Heart left ventricle (tissue), 13 donors: ENCODE data around the gene CDK5RAP2.

Experiments
- CTCF ChIP-seq, 12 donors: fragments of 200-600 bp; sonication (generic) in 4 of 12; IDR thresholded peaks; one replicate each; pipeline versions ENCODE4 v1.5.0 to v1.8.0; 2018 to 2022; ENCODE audit warnings: antibody characterized with exemption in 12 of 12, mild to moderate bottlenecking in 5 of 12
- POLR2A ChIP-seq, 2 donors: fragments of 450-650 bp; IDR thresholded peaks; one replicate each; pipeline ENCODE4 v1.6.1; 2017; ENCODE audit warnings: antibody characterized with exemption in 2 of 2, mild to moderate bottlenecking in 2 of 2, moderate library complexity in 2 of 2
- donor health status: ischemic (EF 13 %, LVEDD 7.1; RV severe dilation, severe dysfunction).
- donor health status: DM: no; HTN: yes; CAD: no.
- donor health status: DM: no; HTN: no; CAD: no.
- donor health status: ischemic (EF 25% LVEDD 6.9; RV normal size, moderate dysfunction).
- donor health status: ischemic (EF 25% LVEDD 5.7; RV mildly dilated, moderate dysfunction).
- donor health status: ischemic (EF 35%, LVEDD 5.7; RV mildly dilated, moderate dysfunction).
- donor health status: nonischemic (EF 11% LVEDD 7.7; RV severe dilation, severe dysfunction).
- donor health status: DM: yes; HTN: yes; CAD: no.
- donor health status: PGD.
- donor health status: ischemic (EF 29% LVEDD 5.4; RV normal size, mild dysfunction).
- donor health status: nonischemic (EF 23%, LVEDD 6.1; RV moderate dilation, normal function).

- TF ChIP-seq CTCF (IDR thresholded peaks at IDR 0.05) (no peak), POLR2A (IDR thresholded peaks at IDR 0.05) (no peak)
These were observed 58.9 kb downstream of the CDK5RAP2 start for GRCh38 chr9:120521101-120521500.
